GM12872 (cell line): ENCODE measurements around the gene CPNE5.
A peak's percentile ranks its signal among the peaks of the same experiment; 100 is the strongest.

ENCODE experiments used
- TF ChIP-seq, protein P1 (sequence below): IDR thresholded peaks from 3 replicates; pipeline ENCODE4 v1.5.1; 2011; ENCODE audit warnings: low read depth, mild to moderate bottlenecking, low read length, moderate library complexity; ENCODE audit not compliant: insufficient read depth

CPNE5 gene

DNA sequence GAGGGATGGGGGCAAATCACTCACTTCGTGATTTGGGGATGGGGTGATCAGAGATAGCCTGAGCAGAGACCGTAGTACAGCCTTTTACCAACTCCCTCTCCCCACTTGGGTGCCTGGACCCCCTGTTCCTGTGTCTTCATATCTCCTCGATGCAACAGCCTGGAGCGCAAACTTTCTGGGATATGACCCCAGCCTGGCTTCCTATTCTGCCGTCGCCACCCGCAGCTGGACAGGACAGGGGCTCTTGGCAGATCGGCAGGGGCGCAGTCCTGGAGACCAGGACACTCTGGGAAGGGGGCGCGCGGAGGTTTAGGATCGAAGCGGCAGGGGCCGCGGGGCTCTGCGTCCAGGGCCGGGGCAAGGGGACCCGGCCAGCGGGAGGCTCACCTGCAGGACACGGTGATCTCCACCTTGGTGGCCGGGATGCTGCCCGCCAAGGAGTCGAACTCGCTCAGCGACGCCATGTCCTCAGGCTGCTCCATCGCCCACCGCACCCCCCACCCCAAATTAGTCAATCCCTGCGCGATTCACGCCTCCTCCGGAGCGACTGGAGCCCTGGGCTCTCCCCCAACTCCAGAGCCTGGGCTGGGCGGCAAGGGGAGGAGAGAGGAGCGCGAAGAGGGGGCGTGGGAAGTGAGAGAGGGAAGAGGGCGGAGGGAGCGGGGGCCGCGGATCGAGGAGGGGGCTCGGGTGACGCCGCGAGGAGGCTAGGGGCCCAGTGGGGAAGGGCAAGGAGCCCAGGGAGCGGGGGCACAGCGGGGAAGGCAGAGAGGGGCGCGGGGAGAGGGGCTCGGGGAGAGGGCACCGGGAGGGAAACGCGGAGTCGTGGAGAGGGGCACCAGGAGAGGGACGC, at the start of gene CPNE5:
Gene CPNE5 (minus strand): TSS at position 549 of the 853 bp plus-strand sequence. CDS start 67 bp downstream, at position 482.
- TF ChIP-seq, protein P1, sequence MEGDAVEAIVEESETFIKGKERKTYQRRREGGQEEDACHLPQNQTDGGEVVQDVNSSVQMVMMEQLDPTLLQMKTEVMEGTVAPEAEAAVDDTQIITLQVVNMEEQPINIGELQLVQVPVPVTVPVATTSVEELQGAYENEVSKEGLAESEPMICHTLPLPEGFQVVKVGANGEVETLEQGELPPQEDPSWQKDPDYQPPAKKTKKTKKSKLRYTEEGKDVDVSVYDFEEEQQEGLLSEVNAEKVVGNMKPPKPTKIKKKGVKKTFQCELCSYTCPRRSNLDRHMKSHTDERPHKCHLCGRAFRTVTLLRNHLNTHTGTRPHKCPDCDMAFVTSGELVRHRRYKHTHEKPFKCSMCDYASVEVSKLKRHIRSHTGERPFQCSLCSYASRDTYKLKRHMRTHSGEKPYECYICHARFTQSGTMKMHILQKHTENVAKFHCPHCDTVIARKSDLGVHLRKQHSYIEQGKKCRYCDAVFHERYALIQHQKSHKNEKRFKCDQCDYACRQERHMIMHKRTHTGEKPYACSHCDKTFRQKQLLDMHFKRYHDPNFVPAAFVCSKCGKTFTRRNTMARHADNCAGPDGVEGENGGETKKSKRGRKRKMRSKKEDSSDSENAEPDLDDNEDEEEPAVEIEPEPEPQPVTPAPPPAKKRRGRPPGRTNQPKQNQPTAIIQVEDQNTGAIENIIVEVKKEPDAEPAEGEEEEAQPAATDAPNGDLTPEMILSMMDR = no peak

DNA sequence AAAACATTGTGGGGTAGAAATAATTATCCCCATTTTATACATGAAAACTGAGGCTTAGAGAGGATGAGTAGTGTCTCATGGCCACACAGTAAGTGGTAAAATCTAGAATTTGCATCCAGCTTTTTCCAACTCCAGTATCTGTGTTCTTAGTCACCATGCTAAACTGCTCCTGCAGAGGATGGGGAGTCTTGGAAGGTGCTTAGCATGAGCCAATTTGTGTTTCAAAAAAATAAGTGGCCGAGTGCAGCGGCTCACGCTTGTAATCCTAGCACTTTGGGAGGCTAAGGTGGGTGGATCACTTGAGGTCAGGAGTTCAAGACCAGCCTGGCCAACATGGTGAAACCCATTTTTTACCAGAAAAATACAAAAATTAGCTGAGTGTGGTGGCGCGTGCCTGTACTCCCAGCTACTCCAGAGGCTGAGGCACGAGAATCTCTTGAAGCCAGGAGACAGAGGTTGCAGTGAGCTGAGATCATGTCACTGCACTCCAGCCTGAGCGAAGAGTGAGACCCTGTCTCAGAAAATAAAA, 48.9 kb upstream of the CPNE5 start:
- TF ChIP-seq, protein P1 = no peak

DNA sequence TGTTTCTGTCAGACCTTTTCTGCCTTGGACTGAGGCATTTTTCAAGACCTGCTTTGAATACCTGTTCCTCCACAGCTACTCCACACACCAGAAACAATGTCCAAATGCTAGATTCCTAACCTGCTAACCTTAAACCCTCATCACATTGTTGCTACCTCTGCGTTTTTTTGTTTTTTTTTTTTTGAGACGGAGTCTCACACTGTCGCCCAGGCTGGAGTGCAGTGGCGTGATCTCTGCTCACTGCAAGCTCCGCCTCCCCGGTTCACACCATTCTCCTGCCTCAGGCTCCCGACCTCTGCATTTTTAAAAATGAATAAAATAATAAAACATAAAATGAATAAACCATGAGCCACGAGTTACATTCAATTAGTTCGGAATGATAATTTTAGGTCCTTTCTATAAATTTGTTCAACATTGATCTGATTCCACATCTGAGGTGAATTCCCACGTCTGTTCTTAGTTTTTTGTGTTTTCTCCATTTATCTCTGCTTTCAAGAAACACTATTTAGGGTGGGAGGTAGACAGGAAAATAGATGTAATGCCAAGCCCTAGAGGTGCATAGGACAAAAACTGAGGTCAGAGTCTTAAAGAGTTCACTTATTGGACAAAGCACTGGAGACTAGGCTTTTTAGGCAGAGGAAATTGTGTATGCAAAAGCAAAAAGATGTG, 47.8 kb upstream of the CPNE5 start:
- TF ChIP-seq, protein P1 = no peak

DNA sequence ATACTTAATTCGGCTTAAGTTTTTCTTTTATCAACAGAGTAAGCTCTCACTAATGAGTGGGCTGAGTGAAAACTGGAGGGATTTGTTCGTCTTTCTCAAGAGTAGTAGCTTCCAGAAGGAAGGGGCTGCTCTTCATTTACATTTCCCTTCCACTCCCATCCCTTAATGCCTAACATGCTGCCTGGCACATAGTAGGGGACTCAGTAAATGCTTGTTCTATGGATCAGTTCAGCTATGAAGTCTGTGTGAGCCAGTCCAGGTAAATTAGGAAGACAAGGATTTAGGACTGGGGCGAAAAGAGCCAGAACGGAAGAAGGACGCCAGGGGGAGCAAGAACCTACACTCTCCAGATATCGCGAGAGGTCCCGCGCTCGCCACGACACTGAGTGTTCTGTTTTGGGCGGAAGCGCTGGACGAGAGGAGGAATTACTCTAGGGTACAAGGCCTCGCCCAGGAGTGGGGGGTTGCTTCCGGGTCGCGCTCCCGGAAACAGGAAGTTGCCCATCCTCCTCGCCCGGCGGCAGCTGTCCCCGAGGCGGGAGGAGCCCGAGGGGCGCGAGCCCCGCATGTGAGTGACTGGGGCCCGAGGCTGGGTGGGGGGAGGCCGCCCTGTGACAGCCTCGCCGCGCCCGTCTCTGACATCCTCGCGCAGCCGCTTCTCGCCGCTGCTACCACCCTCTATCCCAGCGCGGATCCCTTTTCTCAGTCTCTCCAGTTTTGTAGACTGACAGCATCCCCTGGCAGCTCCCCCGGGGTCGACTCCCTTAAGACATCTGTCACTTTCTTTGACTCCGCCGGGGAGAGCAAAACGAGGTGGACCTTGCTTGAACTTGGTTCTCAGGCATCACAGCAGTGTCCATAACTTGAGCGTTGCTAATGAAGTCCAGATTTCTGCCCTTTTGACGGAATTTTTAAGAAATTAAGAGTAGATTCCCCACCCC, 46.5 kb upstream of the CPNE5 start, which contains the start of gene C6orf89:
Gene C6orf89 (plus strand): TSS at position 492 of the 941 bp plus-strand sequence. CDS start 13,493 bp downstream, outside the sequence.
- TF ChIP-seq, protein P1 = peak; percentile 87

DNA sequence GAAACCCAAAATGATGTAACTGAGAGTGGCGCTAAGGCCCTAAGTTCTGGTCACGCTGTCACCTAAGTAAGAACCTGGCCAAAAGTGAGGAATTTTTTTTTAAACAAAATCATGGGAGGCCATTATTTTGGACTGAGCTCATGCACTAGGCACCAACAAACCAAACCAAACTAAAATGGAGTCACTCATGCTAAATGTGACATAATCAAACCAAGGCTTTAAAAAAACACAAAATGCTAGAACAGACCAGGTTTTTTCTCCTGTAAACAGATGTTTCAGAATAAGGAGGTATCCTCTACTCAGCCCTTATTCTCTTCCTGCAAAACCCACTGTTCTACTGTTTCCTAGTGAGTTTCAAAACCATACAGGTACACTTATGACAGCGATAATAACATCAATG, 45.4 kb upstream of the CPNE5 start:
- TF ChIP-seq, protein P1 = no peak

DNA sequence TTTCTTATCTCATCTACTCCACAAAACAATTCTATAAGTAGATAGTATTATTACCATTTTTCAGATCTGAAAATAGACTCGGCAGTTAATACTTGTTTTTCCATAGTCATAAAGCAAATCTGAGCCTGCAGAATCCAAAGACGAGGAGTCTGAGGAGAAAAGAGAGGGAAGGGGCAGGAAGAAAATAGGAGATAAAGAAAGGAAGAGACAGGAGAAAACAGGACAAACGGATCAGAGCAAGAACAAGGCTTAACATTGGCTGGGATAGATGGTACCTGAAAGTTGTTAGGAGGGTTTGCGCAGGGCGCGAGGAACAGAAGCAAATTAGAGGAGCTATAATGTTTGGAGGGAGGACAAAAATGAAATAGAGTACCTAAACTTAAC, 36.0 kb upstream of the CPNE5 start:
- TF ChIP-seq, protein P1 = no peak
